C4-2B (cell line): Measurements from ENCODE around the gene KIF27.

Experiments
- CTCF ChIP-seq: fragments of 450-650 bp; conservative IDR thresholded peaks from 2 replicates; pipeline ENCODE4 v1.5.1; 2017; ENCODE audit warnings: mild to moderate bottlenecking
- ZFX ChIP-seq: fragments of 450-650 bp; IDR thresholded peaks from 2 replicates; pipeline ENCODE4 v1.6.1; 2017

- no peak for TF ChIP-seq CTCF
- TF ChIP-seq ZFX, result no peak
These were observed 40.9 kb upstream of the KIF27 start for GRCh38 chr9:83962165-83962564.
